Hepatocyte (in vitro differentiated cells): ENCODE measurements around the gene PNPLA5. TPM values are rescaled to one million over a fixed set of nuclear protein-coding genes. Genes with fewer than 3 reads are reported as not detected.
A peak's percentile ranks its signal among the peaks of the same experiment; 100 is the strongest.
"Not testable (repeated sequence)": the region's sequence is repeated elsewhere in the genome, so short reads cannot be mapped to it uniquely, and the experiment has no call there.

Source experiments
- DNase-seq: peaks from one replicate; pipeline ENCODE4 v3.0.0-alpha.2; 2016; ENCODE audit warnings: low spot score
- H2AFZ ChIP-seq: fragments of 200-600 bp; sonication (generic); 2 replicates; pipeline ENCODE4 v1.6.0; 2016; ENCODE audit warnings: antibody characterized with exemption, mild to moderate bottlenecking
- H3K27ac ChIP-seq: fragments of 200-600 bp; sonication (generic); 2 replicates; pipeline ENCODE4 v1.5.1; 2016; ENCODE audit warnings: mild to moderate bottlenecking
- H3K27me3 ChIP-seq: fragments of 200-600 bp; sonication (generic); 2 replicates; pipeline ENCODE4 v1.6.1; 2016
- H3K36me3 ChIP-seq: fragments of 200-600 bp; sonication (generic); replicated peaks from 2 replicates; pipeline ENCODE4 v1.5.1; 2016; ENCODE audit warnings: low read depth; ENCODE audit not compliant: insufficient read depth
- H3K4me1 ChIP-seq: fragments of 200-600 bp; sonication (generic); 2 replicates; pipeline ENCODE4 v1.5.1; 2016; ENCODE audit warnings: mild to moderate bottlenecking, moderate library complexity; ENCODE audit not compliant: insufficient read depth
- H3K4me2 ChIP-seq: fragments of 200-600 bp; sonication (generic); 2 replicates; pipeline ENCODE4 v1.6.0; 2016
- H3K4me3 ChIP-seq: fragments of 200-600 bp; sonication (generic); 2 replicates; pipeline ENCODE4 v1.5.1; 2016; ENCODE audit warnings: mild to moderate bottlenecking
- H3K79me2 ChIP-seq: fragments of 200-600 bp; sonication (generic); 2 replicates; pipeline ENCODE4 v1.6.0; 2017; ENCODE audit warnings: mild to moderate bottlenecking
- H3K9me2 ChIP-seq: fragments of 200-600 bp; sonication (generic); replicated peaks from 2 replicates; pipeline ENCODE4 v1.6.0; 2017; ENCODE audit warnings: mild to moderate bottlenecking; ENCODE audit not compliant: insufficient read depth
- H3K9me3 ChIP-seq: fragments of 200-600 bp; sonication (generic); 2 replicates; pipeline ENCODE4 v1.5.1; 2016; ENCODE audit warnings: low read depth, mild to moderate bottlenecking
- H4K20me1 ChIP-seq: fragments of 200-600 bp; sonication (generic); 2 replicates; pipeline ENCODE4 v1.6.0; 2016; ENCODE audit warnings: mild to moderate bottlenecking; ENCODE audit not compliant: insufficient read depth, poor library complexity, severe bottlenecking
- EZH2 ChIP-seq: fragments of 200-600 bp; sonication (generic); IDR thresholded peaks from 2 replicates; pipeline ENCODE4 v1.6.1; 2016; ENCODE audit warnings: antibody characterized with exemption, mild to moderate bottlenecking, borderline replicate concordance
- EZH2phosphoT487 ChIP-seq: fragments of 200-600 bp; sonication (generic); IDR thresholded peaks from one replicate; pipeline ENCODE4 v1.6.1; 2018; ENCODE audit warnings: antibody characterized with exemption, mild to moderate bottlenecking, low read depth, moderate library complexity; ENCODE audit not compliant: unreplicated experiment, severe bottlenecking
- WGBS: methylation state at CpG from one replicate; pipeline ENCODE4 v1.1.6; 2016; ENCODE audit warnings: low lambda C conversion rate; ENCODE audit errors: missing lambda C conversion rate; 5-methylcytosine and 5-hydroxymethylcytosine counted together
- polyA plus RNA-seq: library from polyadenylated mRNA; unstranded; fragments of >200 nt; fragmentation: Nextera tagmentation; extraction: Ambion mirVana; gene quantifications from 2 replicates; pipeline ENCODE4 v1.2.1, GENCODE V29; 2016
- total RNA-seq: library from RNA; depleted of rRNA; stranded (reverse); fragments of >200 nt; gene quantifications from 2 replicates; pipeline ENCODE4 v1.2.3, GENCODE V29; 2014
- TF ChIP-seq, protein P1 (sequence below): fragments of 200-600 bp; sonication (generic); IDR thresholded peaks from 2 replicates; pipeline ENCODE4 v1.5.1; 2016; ENCODE audit warnings: antibody characterized with exemption, mild to moderate bottlenecking; ENCODE audit not compliant: poor library complexity

The PNPLA5 gene
- total and polyA plus RNA-seq, 2 experiments from 2014 or later, result 0.11 to 0.57 TPM

DNA sequence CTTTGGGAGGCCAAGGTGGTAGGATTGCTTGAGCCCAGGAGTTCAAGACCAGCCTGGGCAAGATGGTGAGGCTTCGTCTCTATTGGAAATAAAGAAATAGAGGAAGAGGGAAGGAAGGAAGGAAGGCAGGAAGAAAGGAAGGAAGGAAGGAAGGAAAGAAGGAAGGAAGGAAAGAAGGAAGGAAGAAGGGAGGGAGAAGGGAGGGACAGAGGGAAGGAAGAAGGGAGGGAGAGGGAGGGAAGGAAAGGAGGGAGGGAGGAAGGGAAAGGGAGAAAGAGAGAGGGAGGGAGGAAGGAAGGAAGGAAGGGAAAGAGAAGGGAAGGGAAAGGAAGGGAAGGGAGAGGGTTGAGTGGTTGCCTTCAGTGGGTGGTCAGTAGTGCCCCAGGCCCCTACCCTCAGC, 17.9 kb upstream of the PNPLA5 start:
- H3K4me3 ChIP-seq, result no peak overlapping the region
- H3K4me2 ChIP-seq, result no peak overlapping the region
- H3K4me1 ChIP-seq, result no peaks in the 10 kb centered on the region
- no peaks in the 10 kb centered on the region for H3K9me2 ChIP-seq
- no peaks in the 10 kb centered on the region for H4K20me1 ChIP-seq
- H3K27me3 ChIP-seq, result peaks cover 3% of the 10 kb centered on the region
- no peak overlapping the region for H3K27ac ChIP-seq
- WGBS, result 94% methylated on average over 1 of the region's 1 CpG
- DNase-seq, result no peak
- no peak overlapping the region for H2AFZ ChIP-seq
- TF ChIP-seq EZH2, result no peak
- TF ChIP-seq, protein P1, sequence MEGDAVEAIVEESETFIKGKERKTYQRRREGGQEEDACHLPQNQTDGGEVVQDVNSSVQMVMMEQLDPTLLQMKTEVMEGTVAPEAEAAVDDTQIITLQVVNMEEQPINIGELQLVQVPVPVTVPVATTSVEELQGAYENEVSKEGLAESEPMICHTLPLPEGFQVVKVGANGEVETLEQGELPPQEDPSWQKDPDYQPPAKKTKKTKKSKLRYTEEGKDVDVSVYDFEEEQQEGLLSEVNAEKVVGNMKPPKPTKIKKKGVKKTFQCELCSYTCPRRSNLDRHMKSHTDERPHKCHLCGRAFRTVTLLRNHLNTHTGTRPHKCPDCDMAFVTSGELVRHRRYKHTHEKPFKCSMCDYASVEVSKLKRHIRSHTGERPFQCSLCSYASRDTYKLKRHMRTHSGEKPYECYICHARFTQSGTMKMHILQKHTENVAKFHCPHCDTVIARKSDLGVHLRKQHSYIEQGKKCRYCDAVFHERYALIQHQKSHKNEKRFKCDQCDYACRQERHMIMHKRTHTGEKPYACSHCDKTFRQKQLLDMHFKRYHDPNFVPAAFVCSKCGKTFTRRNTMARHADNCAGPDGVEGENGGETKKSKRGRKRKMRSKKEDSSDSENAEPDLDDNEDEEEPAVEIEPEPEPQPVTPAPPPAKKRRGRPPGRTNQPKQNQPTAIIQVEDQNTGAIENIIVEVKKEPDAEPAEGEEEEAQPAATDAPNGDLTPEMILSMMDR, result no peak
- TF ChIP-seq EZH2phosphoT487, result no peak
- no peaks in the 10 kb centered on the region for H3K9me3 ChIP-seq
- H3K79me2 ChIP-seq, result no peaks in the 10 kb centered on the region
- H3K36me3 ChIP-seq, result no peaks in the 10 kb centered on the region

DNA sequence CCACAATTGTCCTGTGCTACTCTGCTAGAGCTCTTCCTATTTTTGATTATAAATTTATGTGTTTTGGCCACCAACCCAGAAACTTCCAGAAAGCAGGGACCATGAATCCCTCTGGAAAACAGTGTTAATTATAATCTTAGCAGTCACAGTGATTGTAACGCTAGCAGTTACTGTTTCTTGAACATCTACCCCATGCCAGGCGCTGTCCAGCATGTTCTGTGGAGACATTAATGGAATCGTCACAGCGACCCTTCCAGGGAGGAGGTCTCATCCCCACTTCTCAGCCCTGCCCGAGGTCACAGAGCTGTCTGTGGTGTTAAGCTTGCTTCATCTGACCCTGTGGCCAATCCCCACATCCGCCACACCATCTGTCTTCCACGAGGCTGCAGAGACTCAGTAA, 13.9 kb upstream of the PNPLA5 start:
- Histone ChIP-seq H3K9me2 (no peaks in the 10 kb centered on the region), H3K4me2 (no peak overlapping the region), H3K79me2 (no peaks in the 10 kb centered on the region), H3K4me1 (no peaks in the 10 kb centered on the region), H3K27ac (no peak overlapping the region), H2AFZ (no peak overlapping the region), H4K20me1 (no peaks in the 10 kb centered on the region), H3K4me3 (no peak overlapping the region), H3K36me3 (no peaks in the 10 kb centered on the region), H3K9me3 (no peaks in the 10 kb centered on the region), H3K27me3 (peaks cover 2% of the 10 kb centered on the region)
- WGBS, result 70% methylated on average over 7 of the region's 7 CpGs
- DNase-seq, result no peak
- TF ChIP-seq, protein P1, result no peak
- TF ChIP-seq EZH2, result no peak
- TF ChIP-seq EZH2phosphoT487, result no peak

DNA sequence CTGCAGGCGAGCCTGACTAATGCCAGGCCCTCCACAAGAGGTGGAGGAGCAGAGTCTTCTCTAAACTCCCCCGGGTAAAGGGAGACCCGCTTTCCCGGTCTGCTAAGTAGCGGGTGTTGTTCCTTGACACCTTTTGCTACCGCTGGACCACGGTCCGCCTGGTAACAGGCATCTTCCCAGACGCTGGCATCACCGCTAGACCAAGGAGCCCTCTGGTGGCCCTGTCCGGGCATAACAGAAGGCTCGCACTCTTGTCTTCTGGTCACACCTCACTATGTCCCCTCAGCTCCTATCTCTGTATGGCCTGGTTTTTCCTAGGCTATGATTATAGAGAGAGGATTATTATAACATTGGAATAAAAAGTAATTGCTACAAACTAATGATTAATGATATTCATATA, 12.6 kb upstream of the PNPLA5 start:
- H3K9me2 ChIP-seq, H3K36me3 ChIP-seq, H3K4me2 ChIP-seq, H3K27ac ChIP-seq, H4K20me1 ChIP-seq, H3K27me3 ChIP-seq, H3K4me3 ChIP-seq, DNase-seq, H2AFZ ChIP-seq, H3K9me3 ChIP-seq, H3K4me1 ChIP-seq, H3K79me2 ChIP-seq: not testable (repeated sequence)
- 40% methylated on average over 12 of the region's 12 CpGs for whole genome bisulfite sequencing
- TF ChIP-seq, protein P1, result peak; percentile 27

DNA sequence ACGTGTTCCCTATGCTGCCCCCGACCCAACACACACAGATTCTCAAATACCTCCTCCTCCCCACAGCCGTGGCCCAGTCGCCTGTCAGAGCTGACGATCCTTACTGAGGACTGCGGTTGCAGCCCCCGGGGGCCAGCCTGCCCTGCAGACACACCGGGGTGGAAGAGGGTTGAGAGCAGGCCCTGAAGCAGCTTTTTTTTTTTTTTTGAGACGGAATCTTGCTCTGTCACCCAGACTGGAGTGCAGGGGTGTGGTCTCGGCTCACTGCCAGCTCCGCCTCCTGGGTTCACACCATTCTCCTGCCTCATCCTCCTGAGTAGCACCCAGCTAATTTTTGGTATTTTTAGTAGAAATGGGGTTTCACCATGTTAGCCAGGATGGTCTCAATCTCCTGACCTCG, 11.2 kb upstream of the PNPLA5 start:
- not testable (repeated sequence) for H3K4me2 ChIP-seq, H3K36me3 ChIP-seq, DNase-seq, H3K4me3 ChIP-seq, H3K9me2 ChIP-seq, H3K27ac ChIP-seq, H4K20me1 ChIP-seq, H3K79me2 ChIP-seq, H2AFZ ChIP-seq, H3K27me3 ChIP-seq, H3K9me3 ChIP-seq, H3K4me1 ChIP-seq
- WGBS, result 84% methylated on average over 12 of the region's 12 CpGs
